GM12873 (cell line): Measurements from ENCODE around the gene PPP2R5C.

Source experiments
- TF ChIP-seq, protein P1 (sequence below): IDR thresholded peaks from 2 replicates; pipeline ENCODE4 v1.5.1; 2012; ENCODE audit warnings: low read depth, mild to moderate bottlenecking, moderate library complexity, low read length, control low read depth; ENCODE audit not compliant: insufficient read depth; ENCODE audit errors: missing control alignments

PPP2R5C gene

DNA sequence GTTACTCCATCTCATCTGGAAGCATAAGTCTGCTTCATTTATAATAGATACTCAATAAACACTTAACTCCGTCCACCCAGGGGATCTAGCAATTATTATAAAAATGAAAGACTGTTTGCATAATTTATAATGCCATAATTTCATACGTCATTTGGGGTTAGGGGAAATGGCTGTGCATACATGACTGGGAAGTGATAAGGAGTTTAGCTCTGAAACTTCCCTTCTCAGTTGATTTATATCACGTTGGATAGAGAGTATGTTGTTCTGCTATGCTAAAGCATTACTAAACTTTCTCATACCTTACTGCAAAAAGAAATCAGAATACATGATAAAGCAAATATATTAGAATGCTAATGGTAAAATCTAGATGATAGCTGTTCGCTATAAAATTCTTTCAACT, 112.5 kb downstream of the PPP2R5C start:
- TF ChIP-seq, protein P1, sequence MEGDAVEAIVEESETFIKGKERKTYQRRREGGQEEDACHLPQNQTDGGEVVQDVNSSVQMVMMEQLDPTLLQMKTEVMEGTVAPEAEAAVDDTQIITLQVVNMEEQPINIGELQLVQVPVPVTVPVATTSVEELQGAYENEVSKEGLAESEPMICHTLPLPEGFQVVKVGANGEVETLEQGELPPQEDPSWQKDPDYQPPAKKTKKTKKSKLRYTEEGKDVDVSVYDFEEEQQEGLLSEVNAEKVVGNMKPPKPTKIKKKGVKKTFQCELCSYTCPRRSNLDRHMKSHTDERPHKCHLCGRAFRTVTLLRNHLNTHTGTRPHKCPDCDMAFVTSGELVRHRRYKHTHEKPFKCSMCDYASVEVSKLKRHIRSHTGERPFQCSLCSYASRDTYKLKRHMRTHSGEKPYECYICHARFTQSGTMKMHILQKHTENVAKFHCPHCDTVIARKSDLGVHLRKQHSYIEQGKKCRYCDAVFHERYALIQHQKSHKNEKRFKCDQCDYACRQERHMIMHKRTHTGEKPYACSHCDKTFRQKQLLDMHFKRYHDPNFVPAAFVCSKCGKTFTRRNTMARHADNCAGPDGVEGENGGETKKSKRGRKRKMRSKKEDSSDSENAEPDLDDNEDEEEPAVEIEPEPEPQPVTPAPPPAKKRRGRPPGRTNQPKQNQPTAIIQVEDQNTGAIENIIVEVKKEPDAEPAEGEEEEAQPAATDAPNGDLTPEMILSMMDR, result no peak

DNA sequence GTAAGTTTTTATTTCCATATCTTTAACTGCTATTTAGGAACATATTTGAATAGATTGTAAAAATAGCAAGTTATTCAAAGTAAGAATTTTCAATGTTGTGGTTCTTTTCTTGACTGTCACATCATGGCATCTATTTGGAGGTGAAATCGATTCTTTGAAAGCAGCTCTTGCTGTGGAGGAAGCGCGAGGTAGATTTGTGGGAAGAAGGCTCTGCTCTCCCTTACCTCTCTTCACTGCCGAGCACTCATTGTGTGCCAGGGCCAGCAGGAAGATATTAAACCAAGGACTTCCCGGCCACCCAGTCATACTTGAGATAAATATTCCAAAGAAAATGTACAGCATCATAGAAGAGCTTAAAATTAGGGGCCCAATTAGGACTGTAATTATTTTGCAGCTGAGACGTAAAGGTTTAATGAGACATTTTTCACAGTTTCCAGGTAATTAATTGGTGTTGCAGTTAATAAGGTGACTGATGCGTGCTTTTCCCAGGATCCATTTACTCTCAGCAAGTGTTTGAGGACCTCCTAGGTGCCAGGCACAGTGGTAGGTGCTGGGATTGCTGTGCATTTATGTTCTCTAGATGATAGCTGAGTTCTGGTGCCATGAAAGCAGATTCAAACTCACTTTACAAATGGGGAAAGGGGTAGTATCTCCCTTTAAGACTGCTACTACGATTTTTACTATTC, 113.7 kb downstream of the PPP2R5C start:
- TF ChIP-seq, protein P1, result no peak

DNA sequence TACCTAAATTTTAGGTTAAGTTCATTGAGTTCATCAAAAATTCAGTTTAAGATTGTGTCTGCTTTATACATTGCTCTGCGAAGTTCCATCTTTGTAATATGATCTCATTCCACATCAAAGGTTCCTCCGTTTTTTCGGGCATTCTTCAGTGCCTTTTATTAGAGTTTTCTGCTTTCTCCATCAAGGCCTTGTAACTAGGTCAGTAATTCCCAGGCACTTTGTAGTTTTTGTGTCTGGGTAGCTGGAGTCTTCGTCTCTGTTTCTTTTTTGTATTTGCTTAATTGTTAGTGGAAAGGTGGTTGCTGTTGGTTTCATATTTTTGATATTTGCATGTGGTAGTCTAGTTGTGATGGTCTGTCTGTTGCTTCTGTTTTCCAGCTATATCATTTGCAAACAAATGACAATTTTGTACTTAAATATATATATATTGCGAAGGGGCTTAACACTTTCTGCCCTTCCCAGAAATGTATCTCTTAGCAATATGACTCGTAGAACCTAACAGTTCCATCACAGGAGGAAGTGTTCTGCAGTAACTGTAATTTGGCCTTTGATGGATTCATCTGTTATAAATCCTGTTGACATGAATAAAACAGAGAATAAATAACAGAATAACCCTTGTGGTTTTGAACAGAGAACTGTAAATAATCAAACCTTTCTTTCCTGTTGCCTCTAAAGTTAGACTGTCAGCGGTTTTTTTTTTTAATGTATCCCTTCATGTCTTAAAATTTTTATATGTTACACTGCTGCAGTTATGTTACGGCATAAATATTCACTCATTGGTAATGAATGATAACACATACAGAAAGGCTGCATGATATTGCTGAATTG, 114.4 kb downstream of the PPP2R5C start:
- TF ChIP-seq, protein P1, result no peak

DNA sequence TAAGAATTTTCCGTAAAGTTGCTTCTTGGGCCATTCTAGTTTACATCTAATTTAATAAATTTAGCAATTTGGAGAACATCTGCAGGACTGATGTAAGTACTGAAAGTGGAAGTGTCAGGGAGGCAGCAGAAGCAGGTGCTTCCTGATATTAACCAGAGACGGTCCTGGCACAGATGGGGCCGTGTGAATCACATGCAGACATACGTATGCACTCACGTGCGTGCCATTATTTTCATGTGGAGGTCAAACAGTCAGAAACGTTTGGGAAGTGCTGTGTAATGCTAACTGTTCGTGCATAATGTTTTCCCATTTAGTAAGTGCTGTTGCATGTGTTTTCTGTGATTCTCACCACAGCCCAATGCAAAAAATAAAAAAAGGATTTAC, 115.0 kb downstream of the PPP2R5C start:
- TF ChIP-seq, protein P1, result no peak

DNA sequence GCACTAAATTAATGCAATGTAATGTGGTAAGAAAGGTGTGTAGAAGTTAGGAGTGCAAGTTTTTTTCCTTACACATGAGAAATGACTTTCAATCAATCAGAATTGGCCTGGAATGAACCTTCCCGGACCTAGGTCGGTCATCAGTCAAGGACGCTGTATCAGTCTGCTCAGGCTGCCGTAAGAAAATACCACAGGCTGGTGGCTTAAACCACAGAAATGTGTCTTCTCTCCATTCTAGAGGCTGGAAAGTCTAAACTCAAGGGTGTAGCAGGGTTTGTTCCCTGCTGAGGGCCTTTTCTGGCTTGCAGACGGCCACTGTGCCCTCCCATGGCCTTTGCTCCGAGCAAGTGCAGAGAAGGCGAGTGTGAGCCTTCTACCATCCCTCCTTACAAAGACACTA, 116.3 kb downstream of the PPP2R5C start:
- TF ChIP-seq, protein P1, result no peak

DNA sequence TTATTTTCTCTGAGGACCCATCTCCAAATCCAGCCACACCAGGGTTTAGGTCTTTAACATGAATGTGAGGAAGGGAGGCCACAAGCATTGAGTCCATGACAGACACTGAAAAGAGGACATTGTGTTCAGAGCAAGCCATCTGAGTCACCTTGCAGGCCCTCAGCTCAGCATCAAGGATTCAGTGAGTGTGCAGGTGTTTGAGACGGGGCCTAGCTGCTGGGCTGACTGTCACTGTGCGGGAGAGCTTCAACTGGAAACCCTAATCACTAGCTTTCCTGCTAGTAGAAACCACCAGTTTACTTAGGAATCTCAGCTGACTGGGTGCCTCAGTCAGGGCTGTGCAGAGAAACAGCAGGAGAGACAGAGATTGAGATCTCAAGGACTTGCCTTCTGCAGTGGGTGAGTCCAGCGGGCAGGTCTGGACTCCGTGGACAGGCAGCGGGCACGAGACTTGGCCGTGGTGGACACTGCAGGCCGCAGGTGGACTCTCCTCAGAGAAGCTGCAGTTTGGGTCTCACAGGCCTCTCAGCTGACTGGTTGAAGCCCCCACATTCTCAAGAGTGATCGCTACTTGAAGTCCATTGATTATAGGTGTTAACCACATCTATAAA, 116.8 kb downstream of the PPP2R5C start:
- TF ChIP-seq, protein P1, result no peak
